GM19023 (cell line): ENCODE measurements around the gene XK.

ENCODE experiments used
- ATAC-seq: cut with Tn5 transposase; IDR thresholded peaks from one replicate; pipeline ENCODE4 v1.9.1; 2021; ENCODE audit warnings: mild to moderate bottlenecking, moderate library complexity; ENCODE audit not compliant: unreplicated experiment

XK gene

DNA sequence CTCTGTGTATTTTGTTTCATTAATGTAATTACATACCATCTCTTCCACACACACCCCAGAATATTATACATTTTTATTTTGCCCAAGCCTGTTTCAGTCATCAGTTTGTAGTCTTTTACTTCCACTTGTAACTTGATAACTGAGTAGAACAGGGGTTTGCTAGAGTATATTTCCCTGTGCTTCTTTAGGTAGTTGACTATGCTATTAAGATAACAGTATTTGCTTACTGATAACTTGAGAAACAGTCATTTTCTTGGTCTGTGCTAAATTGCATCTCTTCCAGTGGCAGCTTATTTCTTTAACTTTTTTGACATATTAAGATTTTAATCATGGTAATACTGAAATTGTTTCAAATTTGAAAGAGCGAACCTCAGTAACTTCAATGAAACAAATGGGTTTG lies 7.0 kb upstream of the XK start:
- no peak for ATAC-seq

DNA sequence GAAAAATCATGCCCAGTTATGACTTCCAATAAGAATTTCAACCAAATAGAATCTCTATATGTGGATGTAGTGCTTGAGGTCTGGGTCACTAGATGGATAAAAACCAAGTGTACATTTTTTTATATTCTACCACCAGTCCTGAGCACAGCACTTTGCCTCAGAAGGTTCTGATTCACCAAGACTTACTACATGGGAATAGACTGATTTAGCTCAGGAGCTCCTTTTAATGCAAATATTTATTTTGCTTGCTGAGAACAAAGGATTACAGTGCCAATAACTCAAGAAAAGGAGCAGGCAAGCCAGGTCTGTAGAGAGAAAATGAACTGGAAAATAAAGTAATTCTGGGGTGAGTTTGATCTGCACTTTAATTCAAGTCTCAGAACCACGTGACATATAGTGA lies 6.4 kb upstream of the XK start:
- no peak for ATAC-seq

DNA sequence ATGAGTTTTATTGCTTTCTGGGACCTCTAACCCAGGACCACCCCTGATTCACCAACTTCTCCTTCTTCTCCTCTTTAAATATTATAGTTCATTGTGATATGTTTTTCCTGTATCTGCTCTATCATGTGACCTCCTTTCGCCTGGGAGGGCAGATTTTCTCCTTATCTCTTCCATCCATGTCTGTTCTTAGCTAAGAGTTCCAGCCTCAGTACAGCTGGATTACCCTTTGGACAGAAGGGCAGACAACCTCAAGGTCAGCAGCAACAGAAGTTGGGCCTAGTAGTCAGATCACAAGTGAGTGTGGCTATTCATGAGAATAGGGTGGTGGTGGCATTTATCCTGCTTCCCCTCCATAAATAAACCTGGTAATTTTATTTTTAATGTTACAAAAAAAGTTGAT lies 5.7 kb upstream of the XK start:
- ATAC-seq: no peak

- no peak for ATAC-seq
Observed at GRCh38 chrX:37684426-37684825, 1.2 kb upstream of the XK start.

DNA sequence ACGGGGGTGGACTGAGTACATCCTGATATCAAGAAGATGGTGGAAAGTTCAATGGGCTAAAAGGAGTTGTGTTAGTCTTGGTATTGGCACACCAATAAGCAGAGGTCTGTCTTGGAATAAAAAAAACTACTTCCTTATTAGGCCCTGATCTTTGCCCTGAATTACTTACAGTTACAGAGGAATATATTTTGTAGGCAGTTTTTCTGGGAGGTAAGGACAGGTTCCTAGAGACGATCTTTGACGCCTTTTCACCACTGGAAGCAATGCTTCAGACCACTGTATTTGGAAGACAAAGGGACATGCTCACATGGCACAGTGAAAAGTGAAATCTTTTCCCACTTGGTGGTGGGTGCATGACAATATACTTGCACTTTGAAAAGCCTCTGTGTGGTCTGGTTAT lies 618 bp upstream of the XK start:
- ATAC-seq: no peak

DNA sequence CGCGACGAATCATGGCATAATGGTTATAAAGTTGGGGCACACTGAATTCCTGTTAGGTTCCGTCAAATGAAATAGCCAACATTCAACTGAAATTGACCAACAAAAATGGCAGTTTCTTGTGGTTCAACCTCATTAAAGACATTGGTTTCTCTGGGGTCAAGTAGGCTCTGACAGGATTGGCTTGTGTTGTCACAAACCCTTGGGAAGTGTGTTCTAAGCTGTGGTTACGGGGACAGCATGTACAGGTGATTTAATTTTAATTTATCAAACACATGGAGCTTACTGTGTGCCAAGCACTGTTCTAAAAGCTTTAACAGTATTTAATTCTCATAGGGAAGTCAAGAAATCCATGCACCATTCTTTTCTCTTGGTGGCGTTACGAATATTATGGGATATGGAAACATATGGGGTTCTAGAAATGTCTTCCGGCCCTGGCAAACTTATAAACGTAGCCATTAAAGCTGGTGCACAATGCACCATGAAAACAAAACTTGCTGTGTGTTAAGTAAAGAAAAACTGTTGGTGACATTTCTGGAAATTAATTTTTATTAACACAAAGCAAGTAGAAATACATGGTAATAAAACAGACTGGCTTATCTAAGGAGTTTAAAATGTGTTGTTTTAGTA lies 891 bp downstream of the XK start:
- no peak for ATAC-seq

DNA sequence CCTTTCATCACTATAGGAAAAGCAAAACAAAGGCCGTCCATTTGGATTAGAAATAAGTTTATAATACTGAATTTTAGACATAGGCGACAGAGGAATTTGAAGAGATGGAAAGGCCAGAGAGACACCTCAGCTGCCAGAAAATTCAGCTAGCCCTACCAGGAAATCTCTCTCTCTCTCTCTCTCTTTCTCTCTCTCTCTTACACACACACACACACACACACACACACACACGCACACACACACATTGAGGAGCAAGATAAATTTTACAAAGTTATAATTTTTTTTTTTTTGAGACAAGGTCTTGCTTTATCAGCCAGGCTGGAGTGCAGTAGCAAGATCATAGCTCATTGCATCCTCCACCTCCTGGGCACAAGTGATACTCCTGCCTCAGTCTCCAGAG lies 1.4 kb downstream of the XK start:
- no peak for ATAC-seq

DNA sequence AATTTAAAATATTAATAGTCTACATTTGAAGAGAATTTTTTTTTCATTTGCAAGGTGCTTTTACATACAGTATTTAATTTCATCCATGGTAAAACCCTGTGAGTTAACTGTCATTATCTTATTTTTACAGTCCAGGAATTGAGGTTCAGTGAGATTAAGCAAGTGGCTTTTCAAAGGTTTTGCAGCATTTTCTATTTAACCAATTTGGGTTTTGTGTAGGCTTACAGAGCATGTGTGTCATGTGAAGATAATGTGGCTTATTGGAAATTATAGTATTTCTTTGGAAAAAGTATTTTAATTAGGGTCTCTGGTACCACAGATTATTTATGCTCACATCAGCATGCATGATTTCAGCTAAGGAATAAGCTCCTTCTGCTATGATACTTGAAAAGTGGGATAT lies 4.5 kb downstream of the XK start:
- ATAC-seq: no peak

GRCh38 chrX:37692918-37693317 lies 7.3 kb downstream of the XK start:
- no peak for ATAC-seq

GRCh38 chrX:37697169-37697760 lies 11.7 kb downstream of the XK start:
- no peak for ATAC-seq

- no peak for ATAC-seq
Observed at GRCh38 chrX:37701588-37701987, 16.0 kb downstream of the XK start.

DNA sequence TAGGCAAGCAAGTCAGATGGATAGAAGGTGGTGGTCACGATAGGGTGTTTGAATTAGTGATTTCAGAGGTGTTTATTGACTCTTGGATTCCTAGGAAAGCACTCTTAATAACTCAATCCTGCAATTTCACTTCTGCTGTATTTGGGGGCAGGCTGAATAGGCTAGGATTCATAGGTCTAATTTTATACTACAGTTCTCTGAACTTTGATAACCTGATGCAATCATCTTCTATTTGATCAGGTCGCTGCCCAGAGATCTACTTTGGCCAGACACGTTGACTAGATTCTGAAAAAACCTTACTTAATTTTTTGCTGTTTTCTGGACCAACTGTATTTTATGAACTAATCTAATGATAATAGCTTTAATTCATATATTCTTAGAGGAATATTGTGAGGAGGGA lies 26.4 kb downstream of the XK start:
- no peak for ATAC-seq

GRCh38 chrX:37712458-37712857 lies 26.9 kb downstream of the XK start:
- no peak for ATAC-seq

DNA sequence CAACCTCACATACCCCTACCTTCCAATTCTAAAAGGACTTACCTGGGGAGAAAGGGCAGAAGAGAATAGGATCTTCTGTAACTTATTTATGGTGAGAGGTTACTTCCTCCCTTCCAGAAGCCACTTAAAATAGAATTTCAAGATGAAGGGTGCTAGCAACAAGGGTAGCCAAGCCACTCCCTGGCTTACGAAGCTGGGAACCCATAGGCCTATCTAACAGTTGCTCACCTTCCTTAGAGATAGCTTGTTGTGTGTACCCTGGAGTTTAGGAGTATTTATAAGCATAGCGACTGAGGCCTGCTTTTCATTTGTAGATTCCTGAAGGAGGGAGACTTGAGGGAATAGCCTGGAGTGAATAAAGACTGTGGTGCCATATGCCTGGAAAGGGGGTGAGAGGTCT lies 28.9 kb downstream of the XK start:
- ATAC-seq: no peak

- no peak for ATAC-seq
Observed at GRCh38 chrX:37716602-37717001, 31.0 kb downstream of the XK start.

DNA sequence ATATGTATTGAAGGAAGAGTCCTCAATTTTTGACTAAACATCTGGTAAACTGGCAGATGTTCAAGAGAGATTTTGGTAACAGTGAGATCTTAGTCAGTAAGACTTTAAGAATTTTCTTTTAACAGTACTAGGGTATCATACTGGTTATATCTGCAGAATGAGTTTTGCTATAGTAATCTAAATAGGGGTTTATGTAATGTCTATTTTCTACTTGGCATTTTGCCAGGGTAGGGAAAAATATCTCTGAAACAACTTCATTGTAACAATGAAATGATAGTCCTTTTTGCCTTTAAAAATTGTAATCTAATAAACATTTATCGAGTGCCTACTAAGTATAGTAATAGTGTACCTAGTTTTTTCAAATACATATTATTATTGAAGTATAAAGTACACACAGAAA lies 32.1 kb downstream of the XK start:
- no peak for ATAC-seq

GRCh38 chrX:37722595-37722994 lies 37.0 kb downstream of the XK start:
- ATAC-seq: no peak

DNA sequence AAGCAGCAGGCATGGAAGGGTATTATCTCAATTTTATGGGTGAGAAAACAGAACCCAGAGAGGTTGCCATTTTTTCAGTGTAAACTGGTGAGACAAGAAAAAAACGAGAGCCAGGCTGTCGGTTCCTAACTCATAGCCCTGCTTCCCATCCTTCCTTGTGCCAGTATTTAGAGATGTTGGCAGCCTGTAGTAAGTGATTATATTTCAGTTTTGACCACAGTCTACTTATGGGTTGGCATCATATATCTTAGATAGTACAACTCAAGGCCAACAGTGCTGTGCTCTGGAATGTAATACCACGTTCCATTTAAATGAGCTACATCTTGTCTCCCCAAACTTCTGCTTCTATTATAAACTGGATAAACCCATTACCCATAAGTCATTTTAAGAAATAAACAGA lies 40.8 kb downstream of the XK start:
- no peak for ATAC-seq

- peak; percentile 55 for ATAC-seq
Observed at GRCh38 chrX:37745354-37745753, 59.8 kb downstream of the XK start.

DNA sequence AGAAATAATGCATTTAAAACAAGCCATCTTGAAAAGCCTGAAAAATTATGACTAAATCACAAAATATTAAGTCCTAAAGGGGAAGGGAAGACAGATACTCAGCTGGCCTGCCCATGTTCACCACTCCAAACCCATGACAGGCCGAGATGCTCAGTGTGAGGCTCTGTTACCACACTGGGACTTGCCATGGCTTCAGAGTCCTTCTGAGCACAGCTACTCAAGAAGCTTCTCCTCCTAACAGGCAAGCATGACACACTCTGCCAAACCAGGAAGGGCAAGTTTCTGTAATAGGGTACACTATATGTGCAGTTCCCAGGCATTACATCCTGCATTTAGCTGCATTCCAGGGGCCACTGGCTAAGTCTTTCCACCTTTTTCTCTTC lies 60.2 kb downstream of the XK start:
- ATAC-seq: peak; percentile 31

- ATAC-seq: peak; percentile 81
Observed at GRCh38 chrX:37746218-37746941, 60.8 kb downstream of the XK start.

DNA sequence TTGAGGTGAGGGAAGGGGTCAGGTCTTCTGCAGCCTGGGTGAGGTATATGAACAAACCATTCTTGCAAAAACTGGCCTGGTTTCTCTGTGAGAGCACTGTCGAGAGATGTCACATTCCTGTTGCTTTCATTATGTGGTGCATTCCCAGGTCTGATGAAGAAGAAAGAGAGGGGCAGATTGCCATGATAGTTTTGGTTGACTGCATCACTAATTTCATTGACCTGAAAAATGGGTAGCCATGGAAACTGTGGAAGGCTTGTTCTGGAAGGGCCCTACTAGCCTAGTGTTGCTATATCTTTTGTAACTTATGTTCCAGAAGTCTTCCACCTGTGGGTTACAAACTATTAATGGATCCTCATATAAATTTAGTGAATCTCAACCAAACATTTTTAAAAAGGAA lies 61.4 kb downstream of the XK start:
- ATAC-seq: no peak

DNA sequence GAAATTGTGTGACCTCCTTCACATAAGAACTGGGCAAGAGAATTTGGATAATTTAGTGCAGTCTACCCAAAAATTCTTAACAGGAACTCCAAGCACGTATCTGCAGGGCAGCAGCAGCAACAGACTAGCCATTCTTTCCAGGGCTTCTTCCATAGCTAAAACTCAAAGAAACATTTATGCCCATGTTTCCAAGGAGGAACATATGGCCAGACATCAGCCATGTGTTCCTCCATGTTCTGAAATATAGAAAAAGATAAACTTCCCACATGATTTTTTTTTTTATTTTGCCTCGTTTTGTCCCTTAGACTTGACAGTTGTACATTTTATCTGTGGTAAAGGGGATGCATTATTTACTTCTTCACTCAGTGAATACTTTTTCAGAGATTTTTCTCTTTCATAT lies 66.7 kb downstream of the XK start:
- no peak for ATAC-seq
